ENCODE measurements around the gene HSBP1L1.

DNA sequence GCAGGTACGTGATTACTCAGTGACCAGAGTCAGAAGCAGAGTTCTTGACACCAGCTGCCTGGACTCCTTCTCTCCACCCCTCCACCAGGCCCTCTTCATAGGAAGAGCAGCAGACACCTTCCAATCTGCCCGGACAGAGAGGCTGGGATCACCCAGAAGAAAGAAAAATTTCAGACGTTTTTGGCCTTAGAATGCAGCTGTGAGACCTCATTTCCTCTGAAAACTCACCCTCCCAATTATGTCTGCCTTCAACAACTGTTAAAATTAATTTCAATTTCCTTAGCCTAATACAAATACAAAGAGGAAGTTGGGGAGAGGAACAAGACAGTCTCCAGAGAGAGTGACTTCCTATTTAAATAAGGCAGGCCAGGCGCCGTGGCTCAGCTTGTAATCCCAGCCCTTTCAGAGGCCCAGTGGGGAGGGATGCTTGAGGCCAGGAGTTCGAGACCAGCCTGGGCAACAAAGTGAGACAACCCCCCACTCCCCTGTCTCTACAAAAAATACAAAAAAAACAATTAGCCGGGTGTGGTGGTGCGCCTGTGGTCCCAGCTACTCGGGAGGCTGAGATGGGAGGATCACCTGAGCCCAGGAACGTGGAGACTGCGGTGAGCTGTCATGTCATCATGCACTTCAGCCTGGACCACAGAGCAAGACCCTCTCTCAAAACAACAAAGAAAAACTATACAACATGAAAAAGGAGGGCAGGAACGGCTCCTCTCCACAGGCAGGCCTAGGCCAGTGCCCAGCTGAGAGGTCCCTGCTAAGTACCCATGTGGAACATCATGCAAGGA, 14.6 kb upstream of the HSBP1L1 start:
- TF ChIP-seq, protein P1, sequence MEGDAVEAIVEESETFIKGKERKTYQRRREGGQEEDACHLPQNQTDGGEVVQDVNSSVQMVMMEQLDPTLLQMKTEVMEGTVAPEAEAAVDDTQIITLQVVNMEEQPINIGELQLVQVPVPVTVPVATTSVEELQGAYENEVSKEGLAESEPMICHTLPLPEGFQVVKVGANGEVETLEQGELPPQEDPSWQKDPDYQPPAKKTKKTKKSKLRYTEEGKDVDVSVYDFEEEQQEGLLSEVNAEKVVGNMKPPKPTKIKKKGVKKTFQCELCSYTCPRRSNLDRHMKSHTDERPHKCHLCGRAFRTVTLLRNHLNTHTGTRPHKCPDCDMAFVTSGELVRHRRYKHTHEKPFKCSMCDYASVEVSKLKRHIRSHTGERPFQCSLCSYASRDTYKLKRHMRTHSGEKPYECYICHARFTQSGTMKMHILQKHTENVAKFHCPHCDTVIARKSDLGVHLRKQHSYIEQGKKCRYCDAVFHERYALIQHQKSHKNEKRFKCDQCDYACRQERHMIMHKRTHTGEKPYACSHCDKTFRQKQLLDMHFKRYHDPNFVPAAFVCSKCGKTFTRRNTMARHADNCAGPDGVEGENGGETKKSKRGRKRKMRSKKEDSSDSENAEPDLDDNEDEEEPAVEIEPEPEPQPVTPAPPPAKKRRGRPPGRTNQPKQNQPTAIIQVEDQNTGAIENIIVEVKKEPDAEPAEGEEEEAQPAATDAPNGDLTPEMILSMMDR (IDR thresholded peaks at IDR 0.05) = no peak
- TF ChIP-seq POLR2A (IDR thresholded peaks at IDR 0.05) = no peak
